IMR-90 (cell line): ENCODE results near the gene ZNF608. TPM values are rescaled to one million over a fixed set of nuclear protein-coding genes. Genes with fewer than 3 reads are reported as not detected.

Source experiments
- ATAC-seq: fragments of 200-7000 bp; cut with Tn5 transposase; 2 replicates; pipeline ENCODE4 v1.9.1; 2020; ENCODE audit warnings: low read depth, mild to moderate bottlenecking, moderate library complexity
- BruUV-seq: library from RNA; stranded (reverse); fragments of 400-500 nt; replicated peaks from 2 replicates; lab custom pipeline; 2021; lab: Mats Ljungman, UMichigan
- CTCF ChIA-PET: fragments of 300-600 bp; formaldehyde crosslinking; extraction: SDS; loops from one replicate; lab custom pipeline; 2021; ENCODE audit warnings: antibody characterized with exemption; lab: Yijun Ruan, JAX
- POLR2A ChIA-PET: fragments of 300-600 bp; sonication (Branson Sonifier 250); formaldehyde crosslinking; loops from one replicate; lab custom pipeline; 2022; ENCODE audit warnings: antibody characterized with exemption; ENCODE audit not compliant: unreplicated experiment; lab: Charles Lee
- DNase-seq: peaks from one replicate; pipeline ENCODE4 v3.0.0; 2013
- H2AFZ ChIP-seq: replicated peaks from 2 replicates; pipeline ENCODE3; 2013; ENCODE audit warnings: low read length, mild to moderate bottlenecking; ENCODE audit not compliant: poor library complexity
- H2AK5ac ChIP-seq: 2 replicates; pipeline ENCODE4 v1.6.1; 2013; ENCODE audit warnings: low read depth, low read length, inconsistent platforms
- H2AK9ac ChIP-seq: replicated peaks from 2 replicates; pipeline ENCODE3; 2013; ENCODE audit warnings: mild to moderate bottlenecking, low read depth, low read length, moderate library complexity; ENCODE audit not compliant: poor library complexity
- H2BK120ac ChIP-seq: 2 replicates; pipeline ENCODE4 v1.6.1; 2013; ENCODE audit warnings: low read depth, low read length, inconsistent platforms
- H2BK15ac ChIP-seq: 3 replicates; pipeline ENCODE4 v1.6.1; 2013; ENCODE audit warnings: low read depth, low read length, inconsistent platforms
- H2BK20ac ChIP-seq: 2 replicates; pipeline ENCODE4 v1.6.1; 2013; ENCODE audit warnings: low read depth, mild to moderate bottlenecking, inconsistent platforms, low read length, moderate library complexity
- H2BK5ac ChIP-seq: 2 replicates; pipeline ENCODE4 v1.6.1; 2013; ENCODE audit warnings: mild to moderate bottlenecking, low read depth, low read length, inconsistent platforms; ENCODE audit not compliant: poor library complexity, severe bottlenecking
- H3K14ac ChIP-seq: replicated peaks from 2 replicates; pipeline ENCODE4 v1.6.1; 2013; ENCODE audit warnings: low read depth, low read length, inconsistent platforms
- H3K18ac ChIP-seq: 2 replicates; pipeline ENCODE4 v1.6.1; 2013; ENCODE audit warnings: low read depth, low read length, control low read depth
- H3K23ac ChIP-seq: 2 replicates; pipeline ENCODE4 v1.6.1; 2013; ENCODE audit warnings: low read depth, low read length, inconsistent platforms
- H3K27ac ChIP-seq: 2 replicates; pipeline ENCODE4 v1.5.1; 2013; ENCODE audit warnings: mild to moderate bottlenecking, control low read depth, low read length; ENCODE audit not compliant: insufficient read depth
- H3K27me3 ChIP-seq: 2 replicates; pipeline ENCODE4 v1.6.1; 2013; ENCODE audit warnings: low read length; ENCODE audit not compliant: control insufficient read depth, insufficient read depth
- H3K36me3 ChIP-seq: 2 replicates; pipeline ENCODE4 v1.6.1; 2013; ENCODE audit warnings: low read length, mixed read lengths; ENCODE audit not compliant: control insufficient read depth, insufficient read depth
- H3K4ac ChIP-seq: 2 replicates; pipeline ENCODE4 v1.6.1; 2013; ENCODE audit warnings: low read depth, low read length, inconsistent platforms
- H3K4me1 ChIP-seq: 2 replicates; pipeline ENCODE4 v1.6.1; 2013; ENCODE audit warnings: low read length, mixed read lengths; ENCODE audit not compliant: control insufficient read depth, insufficient read depth
- H3K4me2 ChIP-seq: 2 replicates; pipeline ENCODE4 v1.6.1; 2013; ENCODE audit warnings: low read depth, mild to moderate bottlenecking, control low read depth, low read length, moderate library complexity
- H3K4me3 ChIP-seq: 2 replicates; pipeline ENCODE4 v1.5.1; 2013; ENCODE audit warnings: low read depth, mild to moderate bottlenecking, control low read depth, low read length, moderate library complexity; ENCODE audit not compliant: insufficient read depth
- H3K56ac ChIP-seq: 2 replicates; pipeline ENCODE4 v1.6.1; 2013; ENCODE audit warnings: low read length, inconsistent platforms; ENCODE audit not compliant: insufficient read depth; ENCODE audit errors: extremely low read depth
- H3K79me1 ChIP-seq, 2 experiments: 2 replicates each; pipeline ENCODE4 v1.6.1; 2013; ENCODE audit warnings: low read length in 2 of 2, inconsistent platforms in 1 of 2, low read depth in 1 of 2
- H3K9ac ChIP-seq: 2 replicates; pipeline ENCODE4 v1.6.1; 2013; ENCODE audit warnings: low read depth, low read length, control low read depth
- H3K9me1 ChIP-seq: 2 replicates; pipeline ENCODE4 v1.6.1; 2013; ENCODE audit warnings: low read length, inconsistent platforms; ENCODE audit not compliant: insufficient read depth
- H3K9me3 ChIP-seq: 2 replicates; pipeline ENCODE4 v1.6.1; 2013; ENCODE audit warnings: low read length; ENCODE audit not compliant: control insufficient read depth, insufficient read depth
- H4K20me1 ChIP-seq: 2 replicates; pipeline ENCODE4 v1.6.1; 2013; ENCODE audit warnings: low read length, inconsistent platforms; ENCODE audit not compliant: insufficient read depth
- H4K5ac ChIP-seq: 2 replicates; pipeline ENCODE4 v1.6.1; 2013; ENCODE audit warnings: mild to moderate bottlenecking, low read depth, low read length, control low read depth
- H4K8ac ChIP-seq, 2 experiments: 2 replicates each; pipeline ENCODE4 v1.6.1; 2013; ENCODE audit warnings: low read depth in 2 of 2, low read length in 2 of 2, control low read depth in 1 of 2, inconsistent platforms in 1 of 2
- H4K91ac ChIP-seq: 2 replicates; pipeline ENCODE4 v1.6.1; 2013; ENCODE audit warnings: low read depth, low read length, inconsistent platforms; ENCODE audit not compliant: insufficient read depth
- BHLHE40 ChIP-seq: fragments of 150-350 bp; IDR thresholded peaks from 2 replicates; pipeline ENCODE4 v1.6.1; 2016; ENCODE audit warnings: mild to moderate bottlenecking, low read depth, low read length
- CEBPB ChIP-seq: IDR thresholded peaks from 2 replicates; pipeline ENCODE4 v1.6.1; 2012; ENCODE audit warnings: low read depth, low read length, improper control_type of control experiment
- CHD1 ChIP-seq: IDR thresholded peaks from 2 replicates; pipeline ENCODE4 v1.6.1; 2012; ENCODE audit warnings: low read depth, low read length, improper control_type of control experiment
- ELK1 ChIP-seq: fragments of 150-350 bp; IDR thresholded peaks from 2 replicates; pipeline ENCODE4 v1.6.1; 2016; ENCODE audit warnings: low read depth, mild to moderate bottlenecking, low read length, moderate library complexity, borderline replicate concordance
- FOS ChIP-seq: fragments of 150-350 bp; IDR thresholded peaks from 2 replicates; pipeline ENCODE4 v1.6.1; 2016; ENCODE audit warnings: low read depth, low read length
- MAFK ChIP-seq: IDR thresholded peaks from 2 replicates; pipeline ENCODE4 v1.6.1; 2012; ENCODE audit warnings: low read depth, low read length, improper control_type of control experiment
- MAZ ChIP-seq: IDR thresholded peaks from 2 replicates; pipeline ENCODE4 v1.6.1; 2012; ENCODE audit warnings: low read depth, mild to moderate bottlenecking, low read length, improper control_type of control experiment, moderate library complexity, borderline replicate concordance
- MXI1 ChIP-seq: IDR thresholded peaks from 2 replicates; pipeline ENCODE4 v1.6.1; 2012; ENCODE audit warnings: low read depth, mild to moderate bottlenecking, low read length, moderate library complexity, borderline replicate concordance
- NFE2L2 ChIP-seq: fragments of 150-350 bp; IDR thresholded peaks from 2 replicates; pipeline ENCODE4 v1.6.1; 2016; ENCODE audit warnings: low read depth, mild to moderate bottlenecking, low read length
- POLR2A ChIP-seq: IDR thresholded peaks from 2 replicates; pipeline ENCODE4 v1.6.1; 2012; ENCODE audit warnings: mild to moderate bottlenecking, low read depth, low read length
- RAD21 ChIP-seq: IDR thresholded peaks from 2 replicates; pipeline ENCODE4 v1.6.1; 2012; ENCODE audit warnings: low read length, improper control_type of control experiment
- RCOR1 ChIP-seq: IDR thresholded peaks from 2 replicates; pipeline ENCODE4 v1.6.1; 2012; ENCODE audit warnings: mild to moderate bottlenecking, low read length, improper control_type of control experiment; ENCODE audit not compliant: insufficient replicate concordance
- RFX5 ChIP-seq: IDR thresholded peaks from 2 replicates; pipeline ENCODE4 v1.8.0; 2012; ENCODE audit warnings: low read depth, mild to moderate bottlenecking, low read length, moderate library complexity
- SMC3 ChIP-seq: fragments of 150-350 bp; IDR thresholded peaks from 2 replicates; pipeline ENCODE4 v1.6.1; 2016; ENCODE audit warnings: low read depth, mild to moderate bottlenecking, antibody characterized with exemption, low read length, moderate library complexity
- USF2 ChIP-seq: fragments of 150-350 bp; IDR thresholded peaks from 2 replicates; pipeline ENCODE4 v1.6.1; 2017; ENCODE audit warnings: mild to moderate bottlenecking, antibody characterized with exemption, low read length, low read depth
- WGBS, 2 experiments: methylation state at CpG; one replicate each; pipeline versions ENCODE4 v1.1.5 to v1.1.7; 2013; ENCODE audit warnings: missing lambda C conversion rate in 2 of 2; ENCODE audit not compliant: insufficient read length in 1 of 2; ENCODE audit errors: extremely low coverage in 2 of 2; 5-methylcytosine and 5-hydroxymethylcytosine counted together
- dilution Hi-C: fragments of 300-500 bp; cut with HindIII; formaldehyde crosslinking; loops from one replicate; pipeline ENCODE4 v1.14.3; 2018; ENCODE audit warnings: low sequenced_read_pairs; ENCODE audit not compliant: unreplicated experiment
- in situ Hi-C: fragments of 300-500 bp; cut with MboI; formaldehyde crosslinking; loops from 3 replicates; pipeline ENCODE4 v1.14.3; 2019; ENCODE audit warnings: low sequenced_read_pairs, inconsistent platforms, mixed read lengths
- intact Hi-C: fragments of 100-400 bp; cut with micrococcal nuclease; formaldehyde crosslinking; loops from 2 replicates; pipeline ENCODE4 v1.10.0; 2022
- polyA plus RNA-seq, 3 experiments: library from polyadenylated mRNA; depleted of rRNA; stranded (reverse); fragments of >200 nt; gene quantifications; 2 replicates each; pipeline ENCODE4 v1.2.3, GENCODE V29; 2012; ENCODE audit warnings: low replicate concordance in 1 of 3
- total RNA-seq: library from RNA; depleted of rRNA; stranded (reverse); fragments of >200 nt; gene quantifications from 2 replicates; pipeline ENCODE4 v1.2.3, GENCODE V29; 2012
- TF ChIP-seq, protein P1 (sequence below): conservative IDR thresholded peaks from 2 replicates; pipeline ENCODE4 v1.5.1; 2012; ENCODE audit warnings: mild to moderate bottlenecking, low read depth, low read length, improper control_type of control experiment

ZNF608 gene
- total and polyA plus RNA-seq, 2 of the 4 experiments (the other 2 are of a cell fraction), result 9.8 to 15.1 TPM

- Histone ChIP-seq H3K4ac (no peak overlapping the region), H3K4me2 (no peak overlapping the region), H2BK20ac (no peak overlapping the region), H4K91ac (no peak overlapping the region), H3K4me1 (peaks cover 8% of the 10 kb centered on the region; the same call in 1 of the 2 replicates), H3K9ac (no peak overlapping the region), H2AFZ (no peak overlapping the region), H4K5ac (no peak overlapping the region), H3K4me3 (no peak overlapping the region), H3K18ac (no peak overlapping the region), H2AK5ac (no peak overlapping the region), H2BK120ac (no peak overlapping the region), H4K20me1 (peaks cover 12% of the 10 kb centered on the region; the same call in 1 of the 2 replicates), H3K9me3 (no peaks in the 10 kb centered on the region), H2AK9ac (no peak overlapping the region), H3K79me1 (peaks cover 24 to 43% of the 10 kb centered on the region in 2 experiments), H2BK15ac (no peak overlapping the region), H4K8ac (no peak overlapping the region), H3K56ac (no peak overlapping the region), H2BK5ac (no peak overlapping the region), H3K27me3 (no peaks in the 10 kb centered on the region; the same call in 1 of the 2 replicates), H3K23ac (no peak overlapping the region), H3K14ac (no peak overlapping the region), H3K27ac (no peak overlapping the region), H3K36me3 (peaks cover 3% of the 10 kb centered on the region; the same call in 1 of the 2 replicates), H3K9me1 (peaks cover 6% of the 10 kb centered on the region; the same call in 1 of the 2 replicates)
- TF ChIP-seq MXI1 (no peak), RAD21 (no peak), SMC3 (no peak), RFX5 (no peak), USF2 (no peak), MAZ (no peak), FOS (no peak), CEBPB (no peak), RCOR1 (no peak), ELK1 (no peak), NFE2L2 (no peak), POLR2A (no peak), CHD1 (no peak), MAFK (no peak), BHLHE40 (no peak)
- TF ChIP-seq, protein P1, sequence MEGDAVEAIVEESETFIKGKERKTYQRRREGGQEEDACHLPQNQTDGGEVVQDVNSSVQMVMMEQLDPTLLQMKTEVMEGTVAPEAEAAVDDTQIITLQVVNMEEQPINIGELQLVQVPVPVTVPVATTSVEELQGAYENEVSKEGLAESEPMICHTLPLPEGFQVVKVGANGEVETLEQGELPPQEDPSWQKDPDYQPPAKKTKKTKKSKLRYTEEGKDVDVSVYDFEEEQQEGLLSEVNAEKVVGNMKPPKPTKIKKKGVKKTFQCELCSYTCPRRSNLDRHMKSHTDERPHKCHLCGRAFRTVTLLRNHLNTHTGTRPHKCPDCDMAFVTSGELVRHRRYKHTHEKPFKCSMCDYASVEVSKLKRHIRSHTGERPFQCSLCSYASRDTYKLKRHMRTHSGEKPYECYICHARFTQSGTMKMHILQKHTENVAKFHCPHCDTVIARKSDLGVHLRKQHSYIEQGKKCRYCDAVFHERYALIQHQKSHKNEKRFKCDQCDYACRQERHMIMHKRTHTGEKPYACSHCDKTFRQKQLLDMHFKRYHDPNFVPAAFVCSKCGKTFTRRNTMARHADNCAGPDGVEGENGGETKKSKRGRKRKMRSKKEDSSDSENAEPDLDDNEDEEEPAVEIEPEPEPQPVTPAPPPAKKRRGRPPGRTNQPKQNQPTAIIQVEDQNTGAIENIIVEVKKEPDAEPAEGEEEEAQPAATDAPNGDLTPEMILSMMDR, result no peak
- ChIA-PET CTCF (interaction anchor here (0.6 kb wide), 1 partner anchor 152 kb away, joined by 3 read pairs; no protein-coding TSS in a partner anchor), POLR2A (no interaction called here)
- WGBS, 2 experiments, result no CpG with 5 or more reads among the region's 2 CpGs
- dilution Hi-C loops, result no loop called here
- intact Hi-C loops, result loop anchor here (5.0 kb wide), 1 partner anchor 33 kb away; no protein-coding TSS in a partner anchor
- in situ Hi-C loops, result loop anchor here (5.0 kb wide), 1 partner anchor 83 kb away; no protein-coding TSS in a partner anchor
- ATAC-seq (no peak), DNase-seq (no peak)
- no TSS peak for BruUV-seq
Observed at GRCh38 chr5:124730381-124730780, 16.1 kb downstream of the ZNF608 start.
